H1 (cell line): ENCODE data around the gene TEKT3. TPM values are rescaled to one million over a fixed set of nuclear protein-coding genes. Genes with fewer than 3 reads are reported as not detected.
A peak's percentile ranks its signal among the peaks of the same experiment; 100 is the strongest.

Source experiments
- CTCF ChIA-PET: fragments of 300-600 bp; sonication (Branson Sonifier 250); formaldehyde crosslinking; loops from one replicate; lab custom pipeline; 2021; ENCODE audit not compliant: partially characterized antibody; lab: Charles Lee
- POLR2A ChIA-PET: fragments of 300-600 bp; sonication (Branson Sonifier 250); formaldehyde crosslinking; loops from one replicate; lab custom pipeline; 2021; ENCODE audit warnings: inconsistent platforms; ENCODE audit not compliant: partially characterized antibody; lab: Charles Lee
- DNase-seq, 2 experiments: peaks; one replicate each; pipeline versions ENCODE4 v3.0.0 to v3.0.0-alpha.2; 2010 to 2022; ENCODE audit warnings: low spot score in 2 of 2, low read depth in 1 of 2, mixed read lengths in 1 of 2
- FAIRE-seq: peaks from 2 replicates; lab custom pipeline; 2011; peaks lifted over from hg19 to GRCh38; lab: Jason Lieb, UNC
- H2AFZ ChIP-seq: 2 replicates; pipeline ENCODE4 v1.8.1; 2012; ENCODE audit warnings: low read length, inconsistent platforms
- H2AK5ac ChIP-seq: 2 replicates; pipeline ENCODE4 v1.6.1; 2013; ENCODE audit warnings: low read depth, low read length
- H2BK120ac ChIP-seq: replicated peaks from 2 replicates; pipeline ENCODE3; 2013; ENCODE audit warnings: low read depth, low read length, inconsistent platforms
- H2BK12ac ChIP-seq: 2 replicates; pipeline ENCODE4 v1.6.1; 2013; ENCODE audit warnings: low read depth, low read length
- H2BK15ac ChIP-seq: 2 replicates; pipeline ENCODE4 v1.6.1; 2013; ENCODE audit warnings: low read length
- H2BK20ac ChIP-seq: 2 replicates; pipeline ENCODE4 v1.6.1; 2013; ENCODE audit warnings: low read length
- H2BK5ac ChIP-seq: 2 replicates; pipeline ENCODE4 v1.6.1; 2013; ENCODE audit warnings: low read depth, low read length
- H3K14ac ChIP-seq: 2 replicates; pipeline ENCODE4 v1.6.1; 2013; ENCODE audit warnings: inconsistent platforms; ENCODE audit not compliant: insufficient read length
- H3K18ac ChIP-seq: 2 replicates; pipeline ENCODE4 v1.6.1; 2013; ENCODE audit warnings: low read length; ENCODE audit errors: extremely low read depth
- H3K23ac ChIP-seq: 2 replicates; pipeline ENCODE4 v1.6.1; 2013; ENCODE audit warnings: inconsistent platforms; ENCODE audit not compliant: insufficient read length
- H3K23me2 ChIP-seq: 2 replicates; pipeline ENCODE4 v1.6.1; 2013; ENCODE audit warnings: low read depth, low read length
- H3K27ac ChIP-seq: 2 replicates; pipeline ENCODE4 v1.6.1; 2011; ENCODE audit warnings: low read depth, low read length, inconsistent platforms
- H3K27me3 ChIP-seq, 4 experiments: replicated peaks in 1 of 4; 1 replicate in 1 of 4; 2 replicates in 3 of 4; pipeline versions ENCODE4 v1.6.1 to v1.8.1; 2011 to 2013; ENCODE audit warnings: low read length in 3 of 4, mild to moderate bottlenecking in 3 of 4, inconsistent platforms in 2 of 4, mixed read lengths in 2 of 4, moderate library complexity in 1 of 4; ENCODE audit not compliant: control insufficient read depth in 3 of 4, insufficient read depth in 3 of 4; ENCODE audit errors: extremely low read depth in 1 of 4
- H3K36me3 ChIP-seq, 4 experiments: 2 replicates each; pipeline versions ENCODE4 v1.6.1 to v1.8.1; 2011 to 2013; ENCODE audit warnings: mild to moderate bottlenecking in 4 of 4, low read length in 3 of 4, moderate library complexity in 2 of 4, control low read depth in 1 of 4, inconsistent platforms in 1 of 4; ENCODE audit not compliant: insufficient read depth in 4 of 4, control insufficient read depth in 2 of 4
- H3K4ac ChIP-seq: replicated peaks from 2 replicates; pipeline ENCODE3; 2013; ENCODE audit warnings: low read length, low read depth, mixed read lengths, inconsistent platforms; ENCODE audit not compliant: insufficient read length
- H3K4me1 ChIP-seq, 4 experiments: replicated peaks in 1 of 4; 1 replicate in 1 of 4; 2 replicates in 3 of 4; pipeline versions ENCODE4 v1.6.1 to v1.8.1; 2011 to 2013; ENCODE audit warnings: low read length in 3 of 4, inconsistent platforms in 2 of 4, mixed read lengths in 1 of 4; ENCODE audit not compliant: insufficient read depth in 4 of 4, control insufficient read depth in 3 of 4
- H3K4me2 ChIP-seq, 2 experiments: 2 replicates each; pipeline versions ENCODE4 v1.6.1 to v1.8.1; 2011 to 2013; ENCODE audit warnings: low read depth in 2 of 2, low read length in 2 of 2, control low read depth in 1 of 2, inconsistent platforms in 1 of 2, mild to moderate bottlenecking in 1 of 2; ENCODE audit not compliant: insufficient read depth in 1 of 2
- H3K4me3 ChIP-seq, 4 experiments: fragments of 200-600, 300-600 bp in 1 of 4; sonication (generic), shearing (Covaris generic), sonication (Bioruptor Twin) in 1 of 4; 2 replicates each; pipeline versions ENCODE4 v1.5.1 to v1.8.1; 2011 to 2016; ENCODE audit warnings: low read length in 4 of 4, low read depth in 3 of 4, control low read depth in 2 of 4, inconsistent platforms in 2 of 4, mild to moderate bottlenecking in 2 of 4, mixed read lengths in 1 of 4, moderate library complexity in 1 of 4; ENCODE audit not compliant: insufficient read depth in 2 of 4; ENCODE audit errors: extremely low read depth in 1 of 4
- H3K56ac ChIP-seq: replicated peaks from 2 replicates; pipeline ENCODE3; 2013; ENCODE audit warnings: low read depth, mild to moderate bottlenecking, mixed read lengths, low read length, inconsistent platforms; ENCODE audit not compliant: insufficient read length
- H3K79me1 ChIP-seq: 2 replicates; pipeline ENCODE4 v1.6.1; 2013; ENCODE audit warnings: low read depth, low read length, control low read depth
- H3K79me2 ChIP-seq, 2 experiments: 2 replicates each; pipeline versions ENCODE4 v1.6.1 to v1.8.1; 2012 to 2013; ENCODE audit warnings: low read length in 2 of 2, mild to moderate bottlenecking in 2 of 2, inconsistent platforms in 1 of 2; ENCODE audit not compliant: insufficient read depth in 2 of 2, control insufficient read depth in 1 of 2
- H3K9ac ChIP-seq, 4 experiments: replicated peaks in 1 of 4; 1 replicate in 1 of 4; 2 replicates in 3 of 4; pipeline versions ENCODE4 v1.6.1 to v1.8.1; 2011 to 2013; ENCODE audit warnings: low read depth in 3 of 4, low read length in 3 of 4, control low read depth in 2 of 4, mild to moderate bottlenecking in 2 of 4, moderate library complexity in 2 of 4, inconsistent platforms in 1 of 4; ENCODE audit errors: extremely low read depth in 1 of 4
- H3K9me3 ChIP-seq, 2 experiments: 2 replicates each; pipeline versions ENCODE4 v1.6.1 to v1.8.1; 2012 to 2013; ENCODE audit warnings: mild to moderate bottlenecking in 2 of 2, moderate library complexity in 2 of 2, control low read depth in 1 of 2, inconsistent platforms in 1 of 2, low read depth in 1 of 2, low read length in 1 of 2, mixed read lengths in 1 of 2; ENCODE audit not compliant: insufficient read depth in 2 of 2
- H4K20me1 ChIP-seq, 2 experiments: replicated peaks in 1 of 2; 2 replicates each; pipeline versions ENCODE3 to v1.8.1; 2011 to 2013; ENCODE audit warnings: inconsistent platforms in 2 of 2, low read length in 2 of 2, mild to moderate bottlenecking in 1 of 2; ENCODE audit not compliant: insufficient read depth in 2 of 2, control insufficient read depth in 1 of 2
- H4K5ac ChIP-seq: 2 replicates; pipeline ENCODE4 v1.6.1; 2013; ENCODE audit warnings: low read length, low read depth, mixed read lengths, inconsistent platforms; ENCODE audit not compliant: insufficient read length
- H4K8ac ChIP-seq: 2 replicates; pipeline ENCODE4 v1.8.0; 2013; ENCODE audit warnings: mild to moderate bottlenecking, moderate library complexity, low read length, inconsistent platforms; ENCODE audit not compliant: insufficient read depth; ENCODE audit errors: extremely low read depth
- H4K91ac ChIP-seq: replicated peaks from 2 replicates; pipeline ENCODE3; 2013; ENCODE audit warnings: low read length, mixed read lengths, inconsistent platforms; ENCODE audit not compliant: insufficient read length
- ATF2 ChIP-seq: IDR thresholded peaks from 2 replicates; pipeline ENCODE4 v1.6.1; 2012; ENCODE audit warnings: low read length, inconsistent platforms
- CHD2 ChIP-seq: IDR thresholded peaks from 2 replicates; pipeline ENCODE4 v1.6.1; 2012; ENCODE audit warnings: low read length, improper control_type of control experiment
- CTBP2 ChIP-seq: IDR thresholded peaks from 2 replicates; pipeline ENCODE4 v1.7.0; 2011; ENCODE audit warnings: borderline replicate concordance, mild to moderate bottlenecking, moderate library complexity, mixed read lengths, low read length; ENCODE audit not compliant: insufficient read depth, insufficient read length
- JUN ChIP-seq: IDR thresholded peaks from 2 replicates; pipeline ENCODE4 v1.6.1; 2011; ENCODE audit warnings: low read depth, mild to moderate bottlenecking, improper control_type of control experiment, low read length
- MAFK ChIP-seq: IDR thresholded peaks from 2 replicates; pipeline ENCODE4 v1.6.1; 2012; ENCODE audit warnings: low read depth, mild to moderate bottlenecking, improper control_type of control experiment, low read length
- MAX ChIP-seq: IDR thresholded peaks from 2 replicates; pipeline ENCODE4 v1.6.1; 2012; ENCODE audit warnings: inconsistent platforms
- POU5F1 ChIP-seq: IDR thresholded peaks from 2 replicates; pipeline ENCODE4 v1.6.1; 2011; ENCODE audit warnings: low read depth, mild to moderate bottlenecking, low read length, moderate library complexity
- SAP30 ChIP-seq: fragments of 300-600 bp; sonication (generic); IDR thresholded peaks from 2 replicates; pipeline ENCODE4 v1.7.1; 2012; ENCODE audit warnings: low read length, moderate library complexity, mild to moderate bottlenecking, inconsistent platforms; ENCODE audit not compliant: insufficient read depth, insufficient replicate concordance
- SP2 ChIP-seq: IDR thresholded peaks from 2 replicates; pipeline ENCODE4 v1.6.1; 2012; ENCODE audit warnings: mild to moderate bottlenecking, low read length, inconsistent platforms
- SUZ12 ChIP-seq: fragments of 200-600 bp; sonication (generic); IDR thresholded peaks from 2 replicates; pipeline ENCODE4 v1.6.1; 2012; ENCODE audit warnings: mild to moderate bottlenecking, inconsistent platforms, low read length, moderate library complexity, mixed read lengths
- TCF12 ChIP-seq: IDR thresholded peaks from 2 replicates; pipeline ENCODE4 v1.6.1; 2011; ENCODE audit warnings: low read depth, mild to moderate bottlenecking, low read length
- WGBS, 2 experiments: shearing (Covaris generic) in 1 of 2; methylation state at CpG; one replicate each; pipeline versions ENCODE4 v1.1.6 to v1.1.7; 2013 to 2015; ENCODE audit warnings: low lambda C conversion rate in 2 of 2, mixed read lengths in 2 of 2, inconsistent platforms in 1 of 2, low coverage in 1 of 2, missing lambda C conversion rate in 1 of 2; ENCODE audit not compliant: insufficient replicate concordance in 2 of 2, insufficient coverage in 1 of 2, insufficient read length in 1 of 2; ENCODE audit errors: extremely low coverage in 1 of 2, missing lambda C conversion rate in 1 of 2; 5-methylcytosine and 5-hydroxymethylcytosine counted together
- polyA plus RNA-seq, 7 experiments: library from polyadenylated mRNA; depleted of rRNA in 3 of 7; stranded (reverse) in 5 of 7; unstranded in 2 of 7; fragments of >200 nt in 5 of 7; fragments of 200-250 nt in 2 of 7; gene quantifications; 1 replicate in 5 of 7; 2 replicates in 1 of 7; 4 replicates in 1 of 7; pipeline versions ENCODE4 v1.2.1 to v1.2.3, GENCODE V29; 2011 to 2013; ENCODE audit warnings: missing spikeins in 2 of 7, mixed read lengths in 2 of 7
- total RNA-seq: library from RNA; stranded (reverse); fragmentation: NEBNext Ultra II Directional; extraction: Animal tissue kit (Norgen Biotek cat#: 25700); gene quantifications from 2 replicates; pipeline ENCODE4 v1.2.1, GENCODE V29; 2021

The TEKT3 gene
- total and polyA plus RNA-seq, 2 of the 8 experiments (the other 6 are each of a cell fraction or from before 2014, with no cell fraction given): 2.2 to 2.9 TPM

GRCh38 chr17:15257258-15257788, 84.1 kb downstream of the TEKT3 start:
- H2BK15ac ChIP-seq: no peak overlapping the region
- no peak overlapping the region for H3K14ac ChIP-seq
- H3K4ac ChIP-seq: no peak overlapping the region
- H2AFZ ChIP-seq: 0 out of 2 replicates have a peak overlapping the region, but pooled peaks have one; percentile 1
- no peak overlapping the region for H3K18ac ChIP-seq
- H2BK20ac ChIP-seq: no peak overlapping the region
- H3K23me2 ChIP-seq: peaks cover 14% of the 10 kb centered on the region
- no peak overlapping the region for H4K91ac ChIP-seq
- FAIRE-seq (peak; percentile 24), DNase-seq (peak in 1 of 2 experiments; percentile 85)
- ChIA-PET CTCF (interaction anchor here (0.7 to 5.0 kb wide), 27 partner anchors 9 to 269 kb away, joined by 3 to 87 read pairs (median 4); no protein-coding TSS in a partner anchor), POLR2A (interaction anchor here (1.0 to 1.3 kb wide), 2 partner anchors 9 to 232 kb away, joined by 3 read pairs; no protein-coding TSS in a partner anchor)
- H3K27ac ChIP-seq: no peak overlapping the region
- no peak overlapping the region for H4K5ac ChIP-seq
- H3K36me3 ChIP-seq: no peaks in the 10 kb centered on the region
- H3K56ac ChIP-seq: no peak overlapping the region
- H3K9ac ChIP-seq: no peak overlapping the region
- no peak overlapping the region for H2AK5ac ChIP-seq
- H3K9me3 ChIP-seq: no peaks in the 10 kb centered on the region
- peaks cover 28 to 53% (median 46%) of the 10 kb centered on the region in 4 experiments for H3K27me3 ChIP-seq
- H3K4me2 ChIP-seq: no peak overlapping the region
- no peak overlapping the region for H3K23ac ChIP-seq
- H4K20me1 ChIP-seq: peaks cover 0 to 3% of the 10 kb centered on the region in 2 experiments
- peaks cover 0 to 10% (median 4%) of the 10 kb centered on the region in 4 experiments; a peak in 5 of 7 replicates for H3K4me1 ChIP-seq
- no peak overlapping the region for H4K8ac ChIP-seq
- 22% methylated on average over 17 of the region's 17 CpGs; no CpG with 5 or more reads in 1 of the 2 experiments for WGBS, 2 experiments
- no peaks in the 10 kb centered on the region for H3K79me2 ChIP-seq
- no peak overlapping the region for H2BK5ac ChIP-seq
- H3K79me1 ChIP-seq: no peaks in the 10 kb centered on the region
- no peak overlapping the region; the same call in 1 of the 2 replicates for H2BK12ac ChIP-seq
- no peak overlapping the region for H2BK120ac ChIP-seq
- peak overlapping the region in 2 of 4 experiments; percentile 14 to 21; a peak in 3 of 8 replicates for H3K4me3 ChIP-seq
- TF ChIP-seq TCF12 (0 out of 2 replicates have a peak, but pooled peaks have one; percentile 44), ATF2 (no peak), MAFK (no peak), POU5F1 (no peak), CTBP2 (peak; percentile 85), CHD2 (no peak), SAP30 (peak; percentile 46), MAX (peak; percentile 90), SP2 (no peak), JUN (no peak), SUZ12 (no peak)
